ENCODE results near the gene YPEL2.
A peak's percentile ranks its signal among the peaks of the same experiment; 100 is the strongest.

The YPEL2 gene

DNA sequence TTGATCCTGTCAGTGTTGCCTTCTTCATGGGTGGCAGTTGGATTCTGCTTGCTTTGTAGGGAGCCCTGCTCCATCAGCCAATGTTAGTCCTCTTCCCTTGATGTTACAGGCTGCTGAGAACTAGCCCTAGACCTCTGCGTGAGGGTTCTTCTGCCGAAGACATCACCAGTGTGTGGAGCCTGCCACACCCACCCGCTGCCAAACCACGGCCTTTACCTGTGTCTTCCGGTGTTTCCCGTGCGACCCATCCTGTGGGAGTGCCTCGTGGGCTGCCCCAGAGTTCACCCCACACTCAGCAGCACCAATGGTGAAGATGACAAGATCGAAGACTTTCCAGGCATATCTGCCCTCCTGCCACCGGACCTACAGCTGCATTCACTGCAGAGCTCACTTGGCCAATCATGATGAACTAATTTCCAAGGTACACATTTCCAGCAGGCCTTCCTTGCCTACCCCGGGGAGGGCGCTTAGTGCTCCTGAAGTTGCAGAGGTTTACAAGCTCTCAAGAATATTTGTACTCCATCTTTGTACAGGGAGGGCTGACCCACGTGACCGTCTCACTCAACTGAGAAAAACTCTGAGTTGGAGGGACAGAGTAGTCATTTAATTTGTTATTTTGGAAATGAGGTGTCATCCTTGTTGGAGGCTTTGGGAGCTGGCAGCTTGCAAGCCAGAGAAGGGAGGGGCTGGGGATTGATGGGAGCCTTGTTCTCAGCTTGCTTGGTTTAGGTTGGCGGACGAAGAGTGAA lies 21.8 kb downstream of the YPEL2 start:
- no peak overlapping the region for H3K27ac Mint-ChIP-seq
- peaks cover 48% of the 10 kb centered on the region for H3K36me3 Mint-ChIP-seq (ENCODE audit: low read depth)
- no peaks in the 10 kb centered on the region for H3K9me3 Mint-ChIP-seq
- H3K27me3 Mint-ChIP-seq (ENCODE audit: low read depth) = peaks cover 3% of the 10 kb centered on the region
- H3K4me1 Mint-ChIP-seq = peaks cover 43% of the 10 kb centered on the region
- TF ChIP-seq, protein P1, sequence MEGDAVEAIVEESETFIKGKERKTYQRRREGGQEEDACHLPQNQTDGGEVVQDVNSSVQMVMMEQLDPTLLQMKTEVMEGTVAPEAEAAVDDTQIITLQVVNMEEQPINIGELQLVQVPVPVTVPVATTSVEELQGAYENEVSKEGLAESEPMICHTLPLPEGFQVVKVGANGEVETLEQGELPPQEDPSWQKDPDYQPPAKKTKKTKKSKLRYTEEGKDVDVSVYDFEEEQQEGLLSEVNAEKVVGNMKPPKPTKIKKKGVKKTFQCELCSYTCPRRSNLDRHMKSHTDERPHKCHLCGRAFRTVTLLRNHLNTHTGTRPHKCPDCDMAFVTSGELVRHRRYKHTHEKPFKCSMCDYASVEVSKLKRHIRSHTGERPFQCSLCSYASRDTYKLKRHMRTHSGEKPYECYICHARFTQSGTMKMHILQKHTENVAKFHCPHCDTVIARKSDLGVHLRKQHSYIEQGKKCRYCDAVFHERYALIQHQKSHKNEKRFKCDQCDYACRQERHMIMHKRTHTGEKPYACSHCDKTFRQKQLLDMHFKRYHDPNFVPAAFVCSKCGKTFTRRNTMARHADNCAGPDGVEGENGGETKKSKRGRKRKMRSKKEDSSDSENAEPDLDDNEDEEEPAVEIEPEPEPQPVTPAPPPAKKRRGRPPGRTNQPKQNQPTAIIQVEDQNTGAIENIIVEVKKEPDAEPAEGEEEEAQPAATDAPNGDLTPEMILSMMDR (IDR thresholded peaks at IDR 0.05; ENCODE audit: unreplicated experiment in 3 of 3) = no peak
- no peak overlapping the region for H3K4me3 Mint-ChIP-seq

DNA sequence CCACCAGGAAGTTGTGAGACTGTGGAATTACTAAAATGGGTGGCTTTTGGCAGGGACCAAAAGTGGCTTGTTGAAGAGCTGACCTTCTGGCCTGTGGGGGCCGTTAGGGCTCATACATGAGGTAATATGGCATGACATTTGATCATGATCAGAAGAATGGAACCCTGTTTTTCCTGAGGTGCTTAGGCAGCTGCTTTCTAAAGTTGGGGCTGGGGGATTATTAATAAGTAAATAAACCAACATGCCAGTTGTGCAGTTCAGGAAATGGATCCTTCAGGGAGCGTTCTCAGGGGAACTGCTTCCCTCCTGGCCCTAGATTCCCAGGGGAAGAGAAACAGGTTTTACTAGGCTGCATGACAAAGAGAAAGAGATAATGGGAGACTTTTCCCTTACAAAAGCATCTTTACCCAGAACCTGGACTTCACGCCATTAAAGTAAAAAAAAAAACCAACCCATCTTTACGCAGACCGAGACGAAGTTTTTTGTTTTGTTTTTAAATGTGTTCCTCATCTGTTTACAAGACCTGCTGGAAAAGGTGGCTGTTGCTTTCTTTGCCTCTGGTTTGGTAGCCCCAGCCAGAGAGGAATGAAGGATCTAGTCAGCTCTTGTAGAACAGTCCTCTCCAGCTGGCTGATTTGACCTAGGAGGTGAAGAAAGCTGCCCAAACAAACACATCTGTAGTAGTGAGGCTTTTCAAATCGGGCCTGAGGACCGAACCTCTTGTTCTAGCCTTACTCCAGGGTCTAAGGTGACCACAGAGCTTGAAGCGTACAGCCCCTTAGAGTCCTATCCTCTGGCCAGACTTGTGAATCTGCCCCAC lies 22.7 kb downstream of the YPEL2 start:
- no peaks in the 10 kb centered on the region for H3K9me3 Mint-ChIP-seq
- peaks cover 3% of the 10 kb centered on the region for H3K27me3 Mint-ChIP-seq (ENCODE audit: low read depth)
- TF ChIP-seq, protein P1 (IDR thresholded peaks at IDR 0.05; ENCODE audit: unreplicated experiment in 3 of 3) = no peak
- peaks cover 43% of the 10 kb centered on the region for H3K4me1 Mint-ChIP-seq
- no peak overlapping the region for H3K4me3 Mint-ChIP-seq
- peak overlapping the region in 1 of 3 experiments; percentile 36 for H3K27ac Mint-ChIP-seq
- H3K36me3 Mint-ChIP-seq (ENCODE audit: low read depth) = peaks cover 50% of the 10 kb centered on the region

DNA sequence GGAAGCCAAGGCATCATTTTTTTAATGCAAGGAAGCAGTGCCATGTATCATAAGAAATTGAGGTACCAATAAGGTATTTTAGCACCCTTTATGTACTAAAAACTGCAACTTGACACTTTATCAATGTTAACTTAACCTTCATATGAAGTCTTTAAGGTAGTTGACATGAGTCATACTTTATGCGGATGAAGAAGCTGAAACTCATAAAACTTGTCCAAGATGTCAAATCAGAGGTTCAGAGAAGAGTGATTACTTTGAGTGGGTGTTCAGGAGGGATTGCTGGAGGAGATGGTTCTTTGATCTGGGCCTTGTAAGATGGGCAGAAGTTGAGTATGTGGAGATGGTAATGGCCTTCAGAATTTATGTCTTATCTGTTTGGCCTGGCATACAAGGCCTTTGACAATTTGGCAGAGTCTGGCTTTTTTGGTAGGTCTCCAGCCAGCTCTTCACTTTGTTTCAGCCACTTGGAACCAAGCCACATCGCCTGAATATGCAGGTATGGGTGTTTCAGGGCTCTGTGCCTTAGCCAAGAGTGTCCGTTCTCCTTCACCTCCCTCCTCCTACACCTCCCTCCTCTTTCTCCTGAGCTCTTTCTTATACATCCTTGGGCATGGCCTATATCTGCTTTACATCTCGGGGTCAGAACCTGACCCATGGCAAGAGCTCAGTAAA lies 23.7 kb downstream of the YPEL2 start:
- Mint-ChIP-seq H3K27me3 (ENCODE audit: low read depth) (peaks cover 3% of the 10 kb centered on the region), H3K4me1 (peaks cover 39% of the 10 kb centered on the region), H3K4me3 (no peak overlapping the region), H3K36me3 (ENCODE audit: low read depth) (peaks cover 51% of the 10 kb centered on the region), H3K9me3 (no peaks in the 10 kb centered on the region), H3K27ac (peak overlapping the region in 2 of 3 experiments; percentile 0 to 68)
- TF ChIP-seq, protein P1 (IDR thresholded peaks at IDR 0.05; ENCODE audit: unreplicated experiment in 3 of 3) = no peak

DNA sequence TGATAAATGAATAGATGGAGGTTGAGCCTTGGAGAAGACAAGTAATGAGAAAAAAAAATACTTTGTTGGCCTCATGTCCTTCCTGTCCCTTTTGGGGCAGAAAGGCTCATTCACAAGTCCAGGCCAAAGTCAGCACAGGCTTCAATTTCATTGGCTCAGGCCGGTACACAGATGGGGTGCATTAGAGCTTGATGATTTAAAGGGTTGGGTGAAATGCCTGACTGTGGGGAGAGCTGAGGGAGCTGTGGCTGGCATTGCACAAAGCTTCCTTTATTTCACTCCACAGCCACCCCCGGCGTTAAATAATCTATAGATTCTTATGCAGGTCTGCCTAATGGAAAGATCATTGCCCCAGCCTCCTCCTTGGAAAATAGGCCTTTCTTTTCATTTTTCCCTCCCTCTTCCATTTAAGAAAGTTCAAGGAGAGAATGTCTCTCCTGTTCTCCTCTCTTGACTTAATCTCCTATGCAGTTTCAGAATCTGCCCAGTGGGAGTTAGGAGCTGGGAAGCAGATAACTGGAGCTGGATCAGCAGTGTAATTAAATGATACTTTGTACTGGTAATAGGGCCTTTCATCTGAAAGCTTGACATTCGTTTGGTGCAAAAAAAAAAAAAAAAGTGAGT lies 24.4 kb downstream of the YPEL2 start:
- Mint-ChIP-seq H3K36me3 (ENCODE audit: low read depth) (peaks cover 55% of the 10 kb centered on the region), H3K9me3 (no peaks in the 10 kb centered on the region), H3K27me3 (ENCODE audit: low read depth) (peaks cover 3% of the 10 kb centered on the region), H3K4me3 (no peak overlapping the region), H3K4me1 (peaks cover 34% of the 10 kb centered on the region), H3K27ac (peak overlapping the region in 2 of 3 experiments; percentile 0 to 68)
- TF ChIP-seq, protein P1 (IDR thresholded peaks at IDR 0.05; ENCODE audit: unreplicated experiment in 3 of 3) = no peak

DNA sequence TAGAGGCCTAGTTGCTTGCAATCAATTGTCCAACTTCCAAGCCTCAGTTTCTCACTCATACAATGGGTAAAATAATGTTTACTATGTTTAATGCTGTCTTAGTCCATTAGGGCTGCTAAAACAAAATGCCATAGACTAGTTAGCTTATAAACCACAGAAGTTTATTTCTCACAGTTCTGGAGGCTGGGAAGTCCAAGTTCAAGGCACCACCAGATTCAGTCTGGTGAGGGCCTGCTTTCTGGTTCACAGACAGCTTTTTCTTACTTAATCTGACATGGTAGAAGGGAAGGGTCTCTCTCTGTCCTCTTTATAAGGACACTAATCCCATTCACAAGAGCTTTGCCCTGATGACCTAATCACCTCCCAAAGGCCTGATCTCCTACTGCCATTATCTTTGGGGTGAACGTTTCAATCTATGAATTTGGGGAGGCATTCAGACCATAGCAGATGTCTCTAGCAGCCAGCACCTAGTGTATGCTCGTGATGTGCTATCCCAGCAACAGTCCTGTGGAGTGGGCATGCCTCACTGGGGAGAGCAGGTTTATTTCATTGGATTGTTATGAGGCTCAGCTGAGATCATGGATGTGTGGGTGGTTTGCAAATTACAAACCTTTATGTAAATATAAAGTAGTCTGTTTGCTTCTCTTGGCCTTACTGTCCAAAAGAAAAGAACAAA lies 25.2 kb downstream of the YPEL2 start:
- H3K4me3 Mint-ChIP-seq = no peak overlapping the region
- TF ChIP-seq, protein P1 (IDR thresholded peaks at IDR 0.05; ENCODE audit: unreplicated experiment in 3 of 3) = no peak
- no peaks in the 10 kb centered on the region for H3K9me3 Mint-ChIP-seq
- H3K4me1 Mint-ChIP-seq = peaks cover 39% of the 10 kb centered on the region
- H3K36me3 Mint-ChIP-seq (ENCODE audit: low read depth) = peaks cover 55% of the 10 kb centered on the region
- H3K27ac Mint-ChIP-seq = peak overlapping the region; percentile 5 to 11 (median 10)
- peaks cover 3% of the 10 kb centered on the region for H3K27me3 Mint-ChIP-seq (ENCODE audit: low read depth)
